ENCODE results near the gene REXO1.

REXO1 gene

GRCh38 chr19:1783874-1784273, 64.4 kb downstream of the REXO1 start:
- DNase-seq = no peak

- no peak for DNase-seq
Observed at GRCh38 chr19:1783354-1783753, 64.9 kb downstream of the REXO1 start.

- DNase-seq = no peak
Observed at GRCh38 chr19:1782521-1782920, 65.8 kb downstream of the REXO1 start.

- DNase-seq = no peak
Observed at GRCh38 chr19:1780272-1780958, 67.9 kb downstream of the REXO1 start.

- no peak for DNase-seq
Observed at GRCh38 chr19:1779574-1779973, 68.7 kb downstream of the REXO1 start.

GRCh38 chr19:1777149-1777548, 71.1 kb downstream of the REXO1 start:
- no peak for DNase-seq

- DNase-seq = no peak
Observed at GRCh38 chr19:1776606-1777147, 71.6 kb downstream of the REXO1 start.

GRCh38 chr19:1775951-1776605, 72.2 kb downstream of the REXO1 start:
- no peak for DNase-seq

GRCh38 chr19:1774989-1775772, 73.1 kb downstream of the REXO1 start:
- no peak for DNase-seq

GRCh38 chr19:1773184-1773583, 75.1 kb downstream of the REXO1 start:
- no peak for DNase-seq

GRCh38 chr19:1770866-1771576, 77.3 kb downstream of the REXO1 start:
- no peak for DNase-seq

GRCh38 chr19:1769645-1769985, 78.7 kb downstream of the REXO1 start:
- DNase-seq = no peak

GRCh38 chr19:1768918-1769644, 79.2 kb downstream of the REXO1 start:
- DNase-seq = no peak

- no peak for DNase-seq
Observed at GRCh38 chr19:1768248-1768647, 80.0 kb downstream of the REXO1 start.

GRCh38 chr19:1767464-1767933, 80.8 kb downstream of the REXO1 start:
- no peak for DNase-seq

- no peak for DNase-seq
Observed at GRCh38 chr19:1766800-1767352, 81.4 kb downstream of the REXO1 start.

GRCh38 chr19:1765904-1766799, 82.1 kb downstream of the REXO1 start:
- DNase-seq = no peak

All from NCI-H524 treated with DMSO at 0.1 percent for 48 hours (cell line).